ENCODE results near the gene LEPR. TPM values are rescaled to one million over a fixed set of nuclear protein-coding genes. Genes with fewer than 3 reads are reported as not detected.

LEPR gene
- total and polyA plus RNA-seq, 2 donors (not counting 3 experiments of a cell fraction or from before 2014, with no cell fraction given) = 11.1 to 18.7 TPM

GRCh38 chr1:65437616-65438015 is 17.1 kb downstream of the LEPR start:
- Histone ChIP-seq H3K9ac (replicated peaks; ENCODE audit: extremely low read depth, insufficient read depth, low read length) (no peak overlapping the region), H3K4me1 (ENCODE audit: control insufficient read depth, extremely low read depth, insufficient read depth, low read length) (no peaks in the 10 kb centered on the region), H3K27ac (ENCODE audit: insufficient read depth, low read depth, low read length) (no peak overlapping the region), H3K4me3 (replicated peaks in 1 of 3; ENCODE audit: insufficient read depth in 1 of 3, low read depth in 1 of 3, low read length in 3 of 3) (no peak overlapping the region), H3K79me2 (ENCODE audit: control insufficient read depth, insufficient read depth, low read length) (no peaks in the 10 kb centered on the region), H3K4me2 (ENCODE audit: insufficient read depth, low read length) (no peak overlapping the region), H3K36me3 (ENCODE audit: control insufficient read depth in 2 of 2, extremely low read depth in 1 of 2, insufficient read depth in 2 of 2, low read length in 2 of 2) (peaks cover 5 to 8% of the 10 kb centered on the region in 2 experiments), H3K9me1 (replicated peaks; ENCODE audit: control insufficient read depth, extremely low read depth, insufficient read depth, low read length) (no peaks in the 10 kb centered on the region), H3K27me3 (ENCODE audit: control insufficient read depth in 2 of 2, insufficient read depth in 2 of 2, low read length in 2 of 2) (no peaks in the 10 kb centered on the region), H2AFZ (ENCODE audit: low read depth, low read length) (no peak overlapping the region), H4K20me1 (replicated peaks; ENCODE audit: control insufficient read depth, extremely low read depth, insufficient read depth, low read length) (no peaks in the 10 kb centered on the region), H3K9me3 (replicated peaks; ENCODE audit: control insufficient read depth, insufficient read depth, low read length) (no peaks in the 10 kb centered on the region)
- CTCF ChIA-PET = interaction anchor here (1.1 to 4.6 kb wide), 3 partner anchors 22 to 201 kb away, joined by 4 to 24 read pairs (median 9); no protein-coding TSS in a partner anchor
- intact Hi-C loops (cut with micrococcal nuclease) = no loop called here
- FAIRE-seq (no peak), DNase-seq (ENCODE audit: low read depth, low spot score) (no peak)
- dilution Hi-C loops (cut with MboI; ENCODE audit: extremely low pct_ligation_motif_present, low sequenced_read_pairs) = no loop called here
- POLR2A ChIA-PET = no interaction called here
- no TSS peak for BruUV-seq (replicated peaks)
- TF ChIP-seq MAX (IDR thresholded peaks at IDR 0.05; ENCODE audit: insufficient read depth, insufficient read length) = no peak
- no peak for TF ChIP-seq EZH2 (IDR thresholded peaks at IDR 0.05; ENCODE audit: borderline replicate concordance, low read depth, low read length, severe bottlenecking)
- TF ChIP-seq MYC (IDR thresholded peaks at IDR 0.05; ENCODE audit: low read depth, low read length) = no peak
- TF ChIP-seq POLR2A (IDR thresholded peaks at IDR 0.05; ENCODE audit: low read depth, low read length) = no peak
- no peak for TF ChIP-seq JUN (IDR thresholded peaks at IDR 0.05; ENCODE audit: borderline replicate concordance, insufficient read depth, insufficient read length, low read depth)
- no peak for TF ChIP-seq GATA2 (IDR thresholded peaks at IDR 0.05; ENCODE audit: insufficient read depth, insufficient read length, low read depth, low read length)
- TF ChIP-seq, protein P1, sequence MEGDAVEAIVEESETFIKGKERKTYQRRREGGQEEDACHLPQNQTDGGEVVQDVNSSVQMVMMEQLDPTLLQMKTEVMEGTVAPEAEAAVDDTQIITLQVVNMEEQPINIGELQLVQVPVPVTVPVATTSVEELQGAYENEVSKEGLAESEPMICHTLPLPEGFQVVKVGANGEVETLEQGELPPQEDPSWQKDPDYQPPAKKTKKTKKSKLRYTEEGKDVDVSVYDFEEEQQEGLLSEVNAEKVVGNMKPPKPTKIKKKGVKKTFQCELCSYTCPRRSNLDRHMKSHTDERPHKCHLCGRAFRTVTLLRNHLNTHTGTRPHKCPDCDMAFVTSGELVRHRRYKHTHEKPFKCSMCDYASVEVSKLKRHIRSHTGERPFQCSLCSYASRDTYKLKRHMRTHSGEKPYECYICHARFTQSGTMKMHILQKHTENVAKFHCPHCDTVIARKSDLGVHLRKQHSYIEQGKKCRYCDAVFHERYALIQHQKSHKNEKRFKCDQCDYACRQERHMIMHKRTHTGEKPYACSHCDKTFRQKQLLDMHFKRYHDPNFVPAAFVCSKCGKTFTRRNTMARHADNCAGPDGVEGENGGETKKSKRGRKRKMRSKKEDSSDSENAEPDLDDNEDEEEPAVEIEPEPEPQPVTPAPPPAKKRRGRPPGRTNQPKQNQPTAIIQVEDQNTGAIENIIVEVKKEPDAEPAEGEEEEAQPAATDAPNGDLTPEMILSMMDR (IDR thresholded peaks at IDR 0.05; ENCODE audit: extremely low read depth in 1 of 2, insufficient read depth in 1 of 2, low read depth in 1 of 2, low read length in 2 of 2) = no peak
- TF ChIP-seq POLR2AphosphoS5 (IDR thresholded peaks at IDR 0.05; ENCODE audit: insufficient read depth, low read depth, low read length) = no peak
- no peak for TF ChIP-seq FOS (IDR thresholded peaks at IDR 0.05; ENCODE audit: borderline replicate concordance, insufficient read depth, low read length)
